ENCODE results near the gene ACER1.

ACER1 gene

DNA sequence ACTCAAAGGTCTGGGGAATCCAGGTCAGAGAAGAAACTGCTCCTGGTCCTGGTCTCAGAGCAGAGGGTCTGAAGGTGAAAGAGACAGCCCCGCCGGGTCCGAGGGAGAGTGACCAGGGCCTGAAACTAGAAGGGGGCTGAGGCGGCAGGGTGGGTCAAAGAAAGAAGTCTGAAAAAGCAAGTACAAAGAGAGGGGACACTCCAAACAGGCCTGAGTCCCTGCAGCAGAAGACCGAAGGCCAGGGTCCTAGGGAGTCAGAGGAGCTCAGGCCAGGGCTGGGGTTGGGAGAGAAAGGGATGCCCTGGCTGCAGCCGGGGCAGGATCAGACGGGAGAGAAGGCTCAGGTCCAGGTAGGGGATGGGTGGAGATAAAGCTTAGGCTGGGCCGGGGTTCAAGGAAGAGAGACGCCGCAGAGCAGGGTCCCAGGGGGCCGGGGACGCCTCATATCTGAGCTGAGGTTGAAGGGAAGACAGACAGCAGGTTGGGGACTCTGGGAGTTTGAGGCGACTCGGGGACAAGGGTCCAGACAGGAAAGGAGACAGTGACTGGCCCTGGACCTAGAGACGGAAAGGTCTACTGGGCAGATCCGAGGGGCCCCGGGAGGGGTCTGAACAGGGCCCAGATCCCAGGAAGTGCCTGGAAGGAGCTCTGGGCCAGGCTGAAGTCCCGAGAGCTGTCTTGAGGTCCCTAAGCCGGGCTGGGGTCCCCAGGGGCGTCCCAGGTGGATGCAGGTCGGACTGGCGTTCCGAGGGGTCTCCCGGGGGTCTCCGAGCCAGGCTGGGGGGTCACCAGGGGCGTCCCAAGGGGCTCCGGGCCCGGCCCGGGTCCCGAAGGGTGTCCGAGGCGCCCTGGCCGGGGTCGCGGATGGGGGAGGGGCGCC, 54.4 kb downstream of the ACER1 start:
- TF ChIP-seq, protein P1, sequence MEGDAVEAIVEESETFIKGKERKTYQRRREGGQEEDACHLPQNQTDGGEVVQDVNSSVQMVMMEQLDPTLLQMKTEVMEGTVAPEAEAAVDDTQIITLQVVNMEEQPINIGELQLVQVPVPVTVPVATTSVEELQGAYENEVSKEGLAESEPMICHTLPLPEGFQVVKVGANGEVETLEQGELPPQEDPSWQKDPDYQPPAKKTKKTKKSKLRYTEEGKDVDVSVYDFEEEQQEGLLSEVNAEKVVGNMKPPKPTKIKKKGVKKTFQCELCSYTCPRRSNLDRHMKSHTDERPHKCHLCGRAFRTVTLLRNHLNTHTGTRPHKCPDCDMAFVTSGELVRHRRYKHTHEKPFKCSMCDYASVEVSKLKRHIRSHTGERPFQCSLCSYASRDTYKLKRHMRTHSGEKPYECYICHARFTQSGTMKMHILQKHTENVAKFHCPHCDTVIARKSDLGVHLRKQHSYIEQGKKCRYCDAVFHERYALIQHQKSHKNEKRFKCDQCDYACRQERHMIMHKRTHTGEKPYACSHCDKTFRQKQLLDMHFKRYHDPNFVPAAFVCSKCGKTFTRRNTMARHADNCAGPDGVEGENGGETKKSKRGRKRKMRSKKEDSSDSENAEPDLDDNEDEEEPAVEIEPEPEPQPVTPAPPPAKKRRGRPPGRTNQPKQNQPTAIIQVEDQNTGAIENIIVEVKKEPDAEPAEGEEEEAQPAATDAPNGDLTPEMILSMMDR (IDR thresholded peaks at IDR 0.05; ENCODE audit: control insufficient read depth, extremely low read depth, insufficient read depth): no peak
- DNase-seq (ENCODE audit: low read depth): no peak
- H3K4me3 ChIP-seq (ENCODE audit: low read depth, low read length): peak overlapping the region; percentile 97

DNA sequence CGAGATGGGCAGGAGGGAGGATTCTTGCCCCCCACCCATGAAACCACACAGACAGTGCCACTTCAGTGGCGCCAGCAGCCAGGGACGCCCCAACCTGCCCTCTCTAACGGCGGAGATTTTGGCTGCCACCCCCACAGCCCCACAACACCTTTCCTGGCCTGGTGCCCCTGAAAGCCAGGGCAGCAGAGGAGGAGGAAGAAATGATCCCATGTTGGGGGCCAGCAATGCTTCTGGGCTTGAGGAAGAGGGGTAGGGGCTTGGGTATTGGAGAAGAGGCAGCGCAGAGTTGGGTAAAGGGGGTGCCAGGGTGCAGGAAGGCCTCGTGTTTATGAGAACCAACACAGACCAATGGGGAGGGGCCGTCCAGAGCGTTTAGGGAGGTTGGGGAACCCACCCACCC, 55.4 kb downstream of the ACER1 start:
- peak overlapping the region; percentile 97 for H3K4me3 ChIP-seq (ENCODE audit: low read depth, low read length)
- DNase-seq (ENCODE audit: low read depth): no peak
- TF ChIP-seq, protein P1 (IDR thresholded peaks at IDR 0.05; ENCODE audit: control insufficient read depth, extremely low read depth, insufficient read depth): no peak

GRCh38 chr19:6276447-6276846, 57.0 kb downstream of the ACER1 start:
- no peak for DNase-seq (ENCODE audit: low read depth)
- TF ChIP-seq, protein P1 (IDR thresholded peaks at IDR 0.05; ENCODE audit: control insufficient read depth, extremely low read depth, insufficient read depth): no peak
- peak overlapping the region; percentile 97 for H3K4me3 ChIP-seq (ENCODE audit: low read depth, low read length)

- no peak for DNase-seq (ENCODE audit: low read depth)
- TF ChIP-seq, protein P1 (IDR thresholded peaks at IDR 0.05; ENCODE audit: control insufficient read depth, extremely low read depth, insufficient read depth): no peak
- 0 out of 2 replicates have a peak overlapping the region, but pooled peaks have one; percentile 5 for H3K4me3 ChIP-seq (ENCODE audit: low read depth, low read length)
Measured at GRCh38 chr19:6275170-6275744, 58.2 kb downstream of the ACER1 start.

DNA sequence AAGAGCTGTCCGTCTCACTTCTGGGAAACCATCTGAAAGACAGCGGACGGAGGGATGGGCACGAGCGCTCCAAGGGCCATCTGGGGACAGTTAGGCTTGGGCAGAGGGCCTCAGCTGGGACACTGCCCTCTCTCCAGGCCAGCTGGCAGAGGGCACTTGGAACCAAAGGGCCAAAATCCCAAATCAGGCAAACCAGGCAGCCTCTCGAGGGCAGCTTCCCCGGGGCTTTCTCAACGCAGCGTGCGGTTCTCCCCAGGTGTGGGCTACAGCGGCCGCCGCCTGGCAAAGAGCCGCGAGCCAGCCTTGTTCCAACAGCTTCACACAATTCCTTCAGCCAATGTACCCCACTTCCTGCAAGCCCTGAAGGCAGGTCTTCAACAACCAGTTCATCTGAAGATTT, 58.7 kb downstream of the ACER1 start:
- peak overlapping the region; percentile 49 for H3K4me3 ChIP-seq (ENCODE audit: low read depth, low read length)
- no peak for DNase-seq (ENCODE audit: low read depth)
- TF ChIP-seq, protein P1 (IDR thresholded peaks at IDR 0.05; ENCODE audit: control insufficient read depth, extremely low read depth, insufficient read depth): no peak

- peak overlapping the region; percentile 49 for H3K4me3 ChIP-seq (ENCODE audit: low read depth, low read length)
- TF ChIP-seq, protein P1 (IDR thresholded peaks at IDR 0.05; ENCODE audit: control insufficient read depth, extremely low read depth, insufficient read depth): no peak
- peak; percentile 86 for DNase-seq (ENCODE audit: low read depth)
Measured at GRCh38 chr19:6273701-6274601, 59.5 kb downstream of the ACER1 start.

Data from LNCaP clone FGC (cell line).